Loucy (cell line): ENCODE results near the gene KCTD6.

Experiments used
- H2AFZ ChIP-seq: fragments of 200-600 bp; sonication (generic); 2 replicates; pipeline ENCODE4 v1.6.0; 2016; ENCODE audit warnings: antibody characterized with exemption, mild to moderate bottlenecking, low read length, moderate library complexity
- H3F3A ChIP-seq: fragments of 200-600 bp; 2 replicates; pipeline ENCODE4 v1.6.0; 2016; ENCODE audit warnings: antibody characterized with exemption, low read depth, mild to moderate bottlenecking
- H3K27me3 ChIP-seq: fragments of 200-600 bp; sonication (generic); 2 replicates; pipeline ENCODE4 v1.6.1; 2014; ENCODE audit warnings: low read length, mild to moderate bottlenecking; ENCODE audit not compliant: insufficient read depth, poor library complexity, severe bottlenecking
- H3K36me3 ChIP-seq: fragments of 200-600 bp; sonication (generic); 2 replicates; pipeline ENCODE4 v1.6.1; 2016; ENCODE audit warnings: low read length; ENCODE audit not compliant: insufficient read depth
- H3K4me1 ChIP-seq: fragments of 200-600 bp; sonication (generic); 2 replicates; pipeline ENCODE4 v1.5.1; 2014; ENCODE audit warnings: low read length, mild to moderate bottlenecking; ENCODE audit not compliant: insufficient read depth, poor library complexity, severe bottlenecking
- H3K4me2 ChIP-seq: fragments of 200-600 bp; sonication (generic); 2 replicates; pipeline ENCODE4 v1.6.0; 2014; ENCODE audit warnings: antibody characterized with exemption, low read length, low read depth, mild to moderate bottlenecking; ENCODE audit not compliant: poor library complexity, severe bottlenecking
- H3K4me3 ChIP-seq: fragments of 200-600 bp; sonication (generic); 2 replicates; pipeline ENCODE4 v1.5.1; 2014; ENCODE audit warnings: low read length, mild to moderate bottlenecking, mixed read lengths; ENCODE audit not compliant: poor library complexity, severe bottlenecking
- H3K79me2 ChIP-seq: fragments of 200-600 bp; sonication (generic); 2 replicates; pipeline ENCODE4 v1.6.1; 2014; ENCODE audit warnings: low read length; ENCODE audit not compliant: insufficient read depth
- H3K9ac ChIP-seq: fragments of 200-600 bp; sonication (generic); 2 replicates; pipeline ENCODE4 v1.6.0; 2014; ENCODE audit warnings: mild to moderate bottlenecking, low read depth, low read length, moderate library complexity; ENCODE audit not compliant: poor library complexity, severe bottlenecking
- H3K9me2 ChIP-seq: fragments of 200-600 bp; sonication (generic); replicated peaks from 2 replicates; pipeline ENCODE4 v1.6.1; 2016; ENCODE audit warnings: low read depth, low read length, mixed read lengths
- H3K9me3 ChIP-seq: fragments of 200-600 bp; sonication (generic); 2 replicates; pipeline ENCODE4 v1.6.1; 2014; ENCODE audit warnings: mild to moderate bottlenecking, antibody characterized with exemption, low read length, low read depth; ENCODE audit not compliant: insufficient read depth
- H4K20me1 ChIP-seq: fragments of 200-600 bp; sonication (generic); 2 replicates; pipeline ENCODE4 v1.6.0; 2014; ENCODE audit warnings: antibody characterized with exemption, low read length, mild to moderate bottlenecking; ENCODE audit not compliant: insufficient read depth, poor library complexity, severe bottlenecking
- EZH2phosphoT487 ChIP-seq: fragments of 200-600 bp; IDR thresholded peaks from 2 replicates; pipeline ENCODE4 v1.6.1; 2018; ENCODE audit warnings: antibody characterized with exemption, mild to moderate bottlenecking, moderate library complexity, borderline replicate concordance
- TF ChIP-seq, protein P1 (sequence below): fragments of 200-600 bp; sonication (generic); conservative IDR thresholded peaks from 2 replicates; pipeline ENCODE4 v1.5.1; 2014; ENCODE audit warnings: mild to moderate bottlenecking, antibody characterized with exemption, low read length

The KCTD6 gene

GRCh38 chr3:58544541-58544940 is 52.6 kb downstream of the KCTD6 start:
- H3K9me3 ChIP-seq = no peaks in the 10 kb centered on the region
- H3K4me3 ChIP-seq = no peak overlapping the region
- H3F3A ChIP-seq = no peaks in the 10 kb centered on the region
- H3K4me1 ChIP-seq = peaks cover 16% of the 10 kb centered on the region
- H3K9me2 ChIP-seq = no peaks in the 10 kb centered on the region
- no peak overlapping the region for H3K4me2 ChIP-seq
- no peak overlapping the region for H3K9ac ChIP-seq
- H3K79me2 ChIP-seq = no peaks in the 10 kb centered on the region
- H3K27me3 ChIP-seq = no peaks in the 10 kb centered on the region
- no peak for TF ChIP-seq EZH2phosphoT487
- TF ChIP-seq, protein P1, sequence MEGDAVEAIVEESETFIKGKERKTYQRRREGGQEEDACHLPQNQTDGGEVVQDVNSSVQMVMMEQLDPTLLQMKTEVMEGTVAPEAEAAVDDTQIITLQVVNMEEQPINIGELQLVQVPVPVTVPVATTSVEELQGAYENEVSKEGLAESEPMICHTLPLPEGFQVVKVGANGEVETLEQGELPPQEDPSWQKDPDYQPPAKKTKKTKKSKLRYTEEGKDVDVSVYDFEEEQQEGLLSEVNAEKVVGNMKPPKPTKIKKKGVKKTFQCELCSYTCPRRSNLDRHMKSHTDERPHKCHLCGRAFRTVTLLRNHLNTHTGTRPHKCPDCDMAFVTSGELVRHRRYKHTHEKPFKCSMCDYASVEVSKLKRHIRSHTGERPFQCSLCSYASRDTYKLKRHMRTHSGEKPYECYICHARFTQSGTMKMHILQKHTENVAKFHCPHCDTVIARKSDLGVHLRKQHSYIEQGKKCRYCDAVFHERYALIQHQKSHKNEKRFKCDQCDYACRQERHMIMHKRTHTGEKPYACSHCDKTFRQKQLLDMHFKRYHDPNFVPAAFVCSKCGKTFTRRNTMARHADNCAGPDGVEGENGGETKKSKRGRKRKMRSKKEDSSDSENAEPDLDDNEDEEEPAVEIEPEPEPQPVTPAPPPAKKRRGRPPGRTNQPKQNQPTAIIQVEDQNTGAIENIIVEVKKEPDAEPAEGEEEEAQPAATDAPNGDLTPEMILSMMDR = no peak
- no peaks in the 10 kb centered on the region for H3K36me3 ChIP-seq
- H2AFZ ChIP-seq = no peak overlapping the region
- no peaks in the 10 kb centered on the region for H4K20me1 ChIP-seq

DNA sequence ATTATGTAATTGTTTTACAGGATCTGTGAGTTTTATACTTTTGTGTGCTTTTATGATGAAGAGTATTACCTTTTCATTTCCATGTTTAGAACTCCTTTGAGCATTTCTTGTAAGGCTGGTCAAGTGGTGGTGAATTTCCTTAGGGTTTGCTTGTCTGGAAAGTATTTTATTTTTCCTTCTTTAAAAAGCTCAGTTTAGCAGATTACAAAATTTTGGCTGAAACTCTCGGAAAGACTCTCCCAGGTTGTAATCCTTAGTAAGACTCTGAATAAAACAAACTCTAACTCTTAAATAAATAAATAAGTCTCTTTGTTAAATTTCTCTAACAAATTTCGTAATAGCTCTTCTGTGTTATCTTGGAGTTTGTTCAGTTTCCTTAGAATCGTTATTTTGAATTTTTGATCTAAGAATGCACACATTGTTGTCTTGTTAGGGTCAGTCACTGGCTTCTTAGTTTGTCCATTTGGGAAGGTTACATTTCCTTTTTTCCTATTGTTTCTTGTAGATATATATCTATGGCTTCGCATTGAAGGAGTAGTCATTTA is 59.8 kb downstream of the KCTD6 start:
- Histone ChIP-seq H3K4me2 (no peak overlapping the region), H3K4me3 (no peak overlapping the region), H3K9me2 (no peaks in the 10 kb centered on the region), H3K4me1 (peaks cover under 1% of the 10 kb centered on the region), H2AFZ (no peak overlapping the region), H3K27me3 (no peaks in the 10 kb centered on the region), H4K20me1 (no peaks in the 10 kb centered on the region), H3K9ac (no peak overlapping the region), H3K36me3 (no peaks in the 10 kb centered on the region), H3K79me2 (no peaks in the 10 kb centered on the region), H3F3A (no peaks in the 10 kb centered on the region), H3K9me3 (no peaks in the 10 kb centered on the region)
- TF ChIP-seq EZH2phosphoT487 = no peak
- TF ChIP-seq, protein P1 = no peak
